Erythroblast (primary cell): ENCODE data around the gene KCTD10.

Experiments used
- GATA1 ChIP-seq: IDR thresholded peaks from 2 replicates; pipeline ENCODE4 v1.6.1; 2011; ENCODE audit warnings: low read depth, mild to moderate bottlenecking, control low read depth, low read length, moderate library complexity
- POLR2A ChIP-seq: IDR thresholded peaks from 2 replicates; pipeline ENCODE4 v1.6.1; 2011; ENCODE audit warnings: mild to moderate bottlenecking, low read length

DNA sequence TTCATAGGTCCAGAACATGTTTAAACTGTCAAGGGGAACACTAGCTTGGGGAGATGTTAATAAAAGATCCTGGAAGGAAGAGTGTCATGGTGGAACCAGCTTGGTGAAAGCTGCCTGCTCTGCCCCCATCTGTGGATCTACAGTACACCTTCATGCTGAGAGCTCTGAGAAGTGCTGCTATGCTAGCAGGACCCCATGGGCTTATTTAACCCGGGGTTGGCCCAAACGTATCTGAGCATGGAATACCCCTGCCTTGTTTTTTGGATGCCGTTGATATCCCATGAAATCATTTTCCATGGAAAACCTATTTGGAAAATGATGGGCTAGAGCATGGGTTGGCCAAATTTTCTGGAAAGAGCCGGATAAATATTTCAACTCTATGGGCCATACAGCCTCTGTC, 14.6 kb upstream of the KCTD10 start:
- TF ChIP-seq POLR2A = no peak
- TF ChIP-seq GATA1 = no peak
